ENCODE results near the gene MGAT4A.

DNA sequence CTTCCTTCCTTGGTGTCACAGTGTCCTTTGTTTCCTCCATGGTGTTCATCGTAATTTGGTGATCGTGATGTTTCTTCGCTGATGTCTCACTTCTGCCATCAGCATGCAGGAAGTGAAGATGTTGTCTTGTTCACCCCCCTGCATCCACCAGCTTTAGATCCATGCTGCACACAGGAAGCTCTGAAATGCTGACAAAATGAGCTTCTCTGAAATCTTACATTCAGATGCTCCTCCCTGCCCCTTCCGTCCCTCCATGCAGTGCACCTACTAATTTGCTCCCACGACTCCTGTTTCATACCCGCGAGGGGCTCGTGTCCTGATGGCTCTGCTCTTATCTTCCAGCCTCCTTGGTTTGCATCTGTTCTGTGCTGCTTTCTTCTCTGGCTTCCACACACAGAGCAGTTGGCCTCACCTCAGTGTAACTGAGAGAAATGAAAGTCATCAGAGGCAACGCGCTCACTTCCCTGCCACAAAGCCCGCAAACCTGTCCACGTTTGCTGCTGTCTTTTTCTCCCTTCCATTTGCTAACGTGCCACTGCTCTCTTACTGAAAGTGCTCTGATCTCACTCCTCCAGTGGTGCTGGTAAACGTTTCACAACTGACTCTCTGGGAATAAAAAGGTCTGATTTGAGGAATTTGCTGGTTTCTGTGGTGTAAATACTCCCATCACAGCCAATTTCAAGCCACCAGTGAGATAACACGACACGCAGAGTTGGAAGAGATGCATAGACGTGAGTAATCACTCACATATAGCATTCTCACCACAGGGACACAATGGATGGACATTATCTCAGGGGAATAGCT is 41.0 kb upstream of the MGAT4A start:
- TF ChIP-seq, protein P1, sequence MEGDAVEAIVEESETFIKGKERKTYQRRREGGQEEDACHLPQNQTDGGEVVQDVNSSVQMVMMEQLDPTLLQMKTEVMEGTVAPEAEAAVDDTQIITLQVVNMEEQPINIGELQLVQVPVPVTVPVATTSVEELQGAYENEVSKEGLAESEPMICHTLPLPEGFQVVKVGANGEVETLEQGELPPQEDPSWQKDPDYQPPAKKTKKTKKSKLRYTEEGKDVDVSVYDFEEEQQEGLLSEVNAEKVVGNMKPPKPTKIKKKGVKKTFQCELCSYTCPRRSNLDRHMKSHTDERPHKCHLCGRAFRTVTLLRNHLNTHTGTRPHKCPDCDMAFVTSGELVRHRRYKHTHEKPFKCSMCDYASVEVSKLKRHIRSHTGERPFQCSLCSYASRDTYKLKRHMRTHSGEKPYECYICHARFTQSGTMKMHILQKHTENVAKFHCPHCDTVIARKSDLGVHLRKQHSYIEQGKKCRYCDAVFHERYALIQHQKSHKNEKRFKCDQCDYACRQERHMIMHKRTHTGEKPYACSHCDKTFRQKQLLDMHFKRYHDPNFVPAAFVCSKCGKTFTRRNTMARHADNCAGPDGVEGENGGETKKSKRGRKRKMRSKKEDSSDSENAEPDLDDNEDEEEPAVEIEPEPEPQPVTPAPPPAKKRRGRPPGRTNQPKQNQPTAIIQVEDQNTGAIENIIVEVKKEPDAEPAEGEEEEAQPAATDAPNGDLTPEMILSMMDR (IDR thresholded peaks at IDR 0.05; ENCODE audit: low read length), result no peak
- TF ChIP-seq EZH2 (IDR thresholded peaks at IDR 0.05; ENCODE audit: borderline replicate concordance, low read length), result no peak
